Measurements from ENCODE around the gene RTN4R. TPM values are rescaled to one million over a fixed set of nuclear protein-coding genes. Genes with fewer than 3 reads are reported as not detected.

The RTN4R gene
- total RNA-seq, 2 experiments from 2014 or later: 0.36 to 0.50 TPM

GRCh38 chr22:20227363-20227762, 40.8 kb downstream of the RTN4R start:
- H3K27me3 Mint-ChIP-seq: no peaks in the 10 kb centered on the region
- H3K4me3 Mint-ChIP-seq: no peak overlapping the region
- no peak overlapping the region for H3K4me3 ChIP-seq (ENCODE audit: low read length)
- no peaks in the 10 kb centered on the region for H3K27me3 ChIP-seq (ENCODE audit: control insufficient read depth in 1 of 2, insufficient read depth in 2 of 2, low read length in 2 of 2)
- no peaks in the 10 kb centered on the region for H3K4me1 ChIP-seq (ENCODE audit: insufficient read depth, low read length)
- H3K9me3 ChIP-seq (ENCODE audit: control insufficient read depth in 1 of 2, insufficient read depth in 1 of 2, low read length in 2 of 2): peaks cover 0 to 6% of the 10 kb centered on the region in 2 experiments
- no peak for ATAC-seq (ENCODE audit: poor library complexity)
- H3K9me3 Mint-ChIP-seq: no peaks in the 10 kb centered on the region
- H3K36me3 ChIP-seq (ENCODE audit: insufficient read depth, low read length): no peaks in the 10 kb centered on the region
- intact Hi-C loops (cut with DNase I, micrococcal nuclease): no loop called here
- ChIA-PET POLR2A (no interaction called here), CTCF (no interaction called here)
- H3K4me1 Mint-ChIP-seq (ENCODE audit: low read depth): no peaks in the 10 kb centered on the region
- no peak overlapping the region for H3K27ac ChIP-seq (ENCODE audit: low read depth in 1 of 2, low read length in 2 of 2)
- DNase-seq: no peak
- H3K36me3 Mint-ChIP-seq (ENCODE audit: low read depth): no peaks in the 10 kb centered on the region
- no peak overlapping the region for H3K27ac Mint-ChIP-seq
- TF ChIP-seq CTCF (IDR thresholded peaks at IDR 0.05): no peak

GRCh38 chr22:20226760-20227350, 41.3 kb downstream of the RTN4R start:
- intact Hi-C loops (cut with DNase I, micrococcal nuclease): no loop called here

GRCh38 chr22:20226077-20226716, 41.9 kb downstream of the RTN4R start:
- Mint-ChIP-seq H3K27me3 (no peaks in the 10 kb centered on the region), H3K4me1 (ENCODE audit: low read depth) (no peaks in the 10 kb centered on the region), H3K9me3 (no peaks in the 10 kb centered on the region), H3K36me3 (ENCODE audit: low read depth) (no peaks in the 10 kb centered on the region), H3K4me3 (no peak overlapping the region), H3K27ac (no peak overlapping the region)
- Histone ChIP-seq H3K9me3 (ENCODE audit: control insufficient read depth in 1 of 2, insufficient read depth in 1 of 2, low read length in 2 of 2) (peaks cover 0 to 6% of the 10 kb centered on the region in 2 experiments), H3K36me3 (ENCODE audit: insufficient read depth, low read length) (no peaks in the 10 kb centered on the region), H3K27me3 (ENCODE audit: control insufficient read depth in 1 of 2, insufficient read depth in 2 of 2, low read length in 2 of 2) (no peaks in the 10 kb centered on the region), H3K4me3 (ENCODE audit: low read length) (no peak overlapping the region), H3K4me1 (ENCODE audit: insufficient read depth, low read length) (no peaks in the 10 kb centered on the region), H3K27ac (ENCODE audit: low read depth in 1 of 2, low read length in 2 of 2) (no peak overlapping the region)
- no peak for ATAC-seq (ENCODE audit: poor library complexity)
- ChIA-PET CTCF (no interaction called here), POLR2A (no interaction called here)
- no peak for DNase-seq
- intact Hi-C loops (cut with DNase I, micrococcal nuclease): no loop called here
- TF ChIP-seq CTCF (IDR thresholded peaks at IDR 0.05): no peak

More at GRCh38 chr22:20226760-20227350, 41.3 kb downstream of the RTN4R start:
- POLR2A ChIA-PET: no interaction called here
- peaks cover 0 to 6% of the 10 kb centered on the region in 2 experiments for H3K9me3 ChIP-seq (ENCODE audit: control insufficient read depth in 1 of 2, insufficient read depth in 1 of 2, low read length in 2 of 2)
- H3K4me1 ChIP-seq (ENCODE audit: insufficient read depth, low read length): no peaks in the 10 kb centered on the region
- no peak overlapping the region for H3K27ac ChIP-seq (ENCODE audit: low read depth in 1 of 2, low read length in 2 of 2)
- ATAC-seq (ENCODE audit: poor library complexity) (no peak), DNase-seq (no peak)
- CTCF ChIA-PET: no interaction called here
- no peaks in the 10 kb centered on the region for H3K36me3 ChIP-seq (ENCODE audit: insufficient read depth, low read length)
- Mint-ChIP-seq H3K4me1 (ENCODE audit: low read depth) (no peaks in the 10 kb centered on the region), H3K27me3 (no peaks in the 10 kb centered on the region), H3K9me3 (no peaks in the 10 kb centered on the region), H3K4me3 (no peak overlapping the region), H3K27ac (no peak overlapping the region), H3K36me3 (ENCODE audit: low read depth) (no peaks in the 10 kb centered on the region)
- H3K27me3 ChIP-seq (ENCODE audit: control insufficient read depth in 1 of 2, insufficient read depth in 2 of 2, low read length in 2 of 2): no peaks in the 10 kb centered on the region
- H3K4me3 ChIP-seq (ENCODE audit: low read length): no peak overlapping the region
- TF ChIP-seq CTCF (IDR thresholded peaks at IDR 0.05): no peak
